LoVo (cell line): ENCODE measurements around the gene PCBP3.
"Not testable (repeated sequence)": the region's sequence is repeated elsewhere in the genome, so short reads cannot be mapped to it uniquely, and the experiment has no call there.

Source experiments
- DNase-seq: peaks from one replicate; pipeline ENCODE4 v3.0.0-alpha.2; 2016; ENCODE audit warnings: low spot score

PCBP3 gene

DNA sequence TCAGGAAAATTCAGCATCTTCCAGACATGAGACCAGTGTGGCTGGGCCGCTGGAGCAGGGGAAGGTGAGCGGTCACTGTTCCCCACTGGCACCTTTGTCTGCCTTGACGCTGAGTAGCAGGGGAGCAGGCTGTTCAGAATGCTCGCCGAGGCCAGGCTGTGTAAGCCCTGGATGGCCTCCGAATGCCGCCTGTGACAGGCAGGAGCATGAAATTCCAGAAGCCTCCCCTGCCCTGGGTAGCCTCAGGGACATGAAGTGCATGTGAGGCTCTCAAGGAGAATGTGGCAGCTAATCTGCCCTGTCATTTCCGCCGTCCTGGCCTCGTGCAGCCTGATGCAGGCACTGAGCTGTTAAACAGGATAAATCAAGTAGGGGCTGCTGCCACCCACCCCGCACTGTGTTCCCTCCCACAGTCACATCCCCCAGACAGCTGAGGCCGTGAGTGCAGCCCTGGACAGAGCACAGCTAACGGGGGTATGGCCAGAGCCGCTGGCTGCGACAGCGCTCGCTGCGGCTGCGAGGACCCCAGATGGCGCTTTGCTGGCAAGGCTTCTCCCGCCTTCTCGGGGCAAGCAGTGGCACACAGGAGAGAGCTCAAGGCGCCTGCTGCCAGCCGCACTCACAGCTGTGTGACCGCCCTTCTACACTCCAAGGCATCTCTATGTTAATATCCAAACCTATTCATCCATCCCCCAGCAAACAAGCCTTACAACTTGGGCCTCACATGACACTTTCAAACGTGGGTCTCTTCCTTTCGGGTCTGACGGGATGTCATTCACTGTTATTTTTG is 233.1 kb downstream of the PCBP3 start:
- no peak for DNase-seq

DNA sequence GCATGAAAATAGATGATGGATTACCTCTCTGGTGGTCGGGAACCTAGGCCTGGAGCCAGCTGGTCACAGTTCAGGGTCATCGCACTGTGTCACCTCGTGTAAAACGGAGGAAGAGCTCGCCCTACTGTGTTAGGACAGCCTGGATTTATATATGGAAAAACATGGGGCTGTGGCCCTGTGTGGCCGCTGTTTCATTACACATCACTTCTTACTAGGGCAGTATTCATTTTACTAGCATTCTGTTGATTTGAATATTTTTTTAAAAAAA is 233.6 kb downstream of the PCBP3 start:
- DNase-seq = no peak

DNA sequence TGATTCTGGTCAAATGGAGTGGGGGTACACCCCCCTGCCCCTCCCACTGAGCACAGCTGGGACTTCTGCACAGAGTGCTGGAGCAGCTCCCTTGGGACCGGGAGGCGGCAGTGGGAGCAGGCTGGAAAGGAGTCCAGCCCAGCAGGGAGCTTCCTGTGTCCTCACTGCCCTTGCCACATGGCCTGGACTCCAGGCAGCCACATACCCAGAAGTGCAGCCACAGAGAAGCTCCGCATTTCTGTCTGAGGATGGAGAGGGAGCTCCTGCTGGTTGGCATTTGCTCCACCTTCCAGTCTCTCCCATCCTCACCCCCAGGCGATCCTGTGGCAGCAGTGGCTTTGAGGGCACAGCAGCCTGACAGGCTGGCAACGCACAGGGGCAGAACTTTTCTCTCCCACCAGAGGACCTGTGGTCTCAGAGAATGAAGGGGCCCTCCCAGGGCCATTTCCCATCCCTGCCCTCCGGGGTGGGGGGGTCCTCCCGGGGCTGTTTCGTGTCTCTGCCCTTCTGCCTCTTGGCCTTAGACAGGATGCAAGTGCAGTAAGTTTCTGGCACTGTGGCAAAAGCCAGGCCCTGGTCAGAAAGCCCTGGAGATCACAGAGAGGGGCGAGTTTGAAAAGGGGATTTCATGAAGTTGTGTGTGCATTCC is 234.4 kb downstream of the PCBP3 start:
- no peak for DNase-seq

DNA sequence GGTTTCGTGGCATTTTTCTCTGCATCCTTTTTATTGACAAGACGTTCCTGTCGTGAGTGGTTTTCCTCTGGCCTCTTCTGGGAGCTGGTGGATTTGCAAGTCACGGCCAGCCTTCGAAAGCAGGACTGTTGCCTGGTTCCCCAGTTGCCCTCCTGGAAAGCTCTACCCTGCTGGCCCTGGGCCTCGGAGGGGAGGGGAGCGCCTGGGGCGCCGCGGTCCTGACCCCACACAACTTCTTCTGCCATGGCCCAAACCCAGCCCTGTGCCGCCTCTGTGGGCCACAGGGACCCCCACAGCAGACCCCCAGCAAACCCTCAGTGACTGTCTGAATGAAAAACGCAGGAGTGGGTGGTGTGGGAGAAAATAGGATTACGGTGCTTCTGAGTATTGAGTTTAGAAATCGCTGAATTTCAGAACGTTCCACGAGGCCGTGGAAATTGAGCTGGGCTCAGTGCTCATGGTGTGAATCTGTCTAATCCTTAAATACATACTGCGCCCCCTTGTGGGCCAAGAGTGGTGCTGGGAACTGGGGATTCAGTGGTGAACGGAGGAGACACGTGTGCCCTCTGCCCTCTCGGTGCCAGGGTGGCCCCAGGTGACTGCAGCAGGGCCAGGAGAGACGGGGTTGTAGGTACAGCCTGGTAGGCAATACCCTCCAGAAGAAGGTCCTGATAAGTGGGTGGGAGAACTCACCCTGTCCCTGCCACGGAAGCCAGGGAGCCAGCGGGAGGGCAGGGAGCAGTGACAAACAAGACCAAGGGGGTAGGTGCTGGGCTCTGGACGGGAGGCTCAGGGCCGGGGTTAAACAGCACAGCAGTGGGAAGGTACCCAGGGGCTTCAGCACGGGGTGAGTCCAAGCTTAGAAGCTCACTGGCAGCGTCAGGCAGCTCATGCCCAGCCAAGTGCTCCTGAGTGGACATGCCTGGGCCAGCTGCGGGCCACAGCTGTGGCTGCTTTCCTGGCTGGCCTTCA is 236.9 kb downstream of the PCBP3 start:
- peak; percentile 57 for DNase-seq

DNA sequence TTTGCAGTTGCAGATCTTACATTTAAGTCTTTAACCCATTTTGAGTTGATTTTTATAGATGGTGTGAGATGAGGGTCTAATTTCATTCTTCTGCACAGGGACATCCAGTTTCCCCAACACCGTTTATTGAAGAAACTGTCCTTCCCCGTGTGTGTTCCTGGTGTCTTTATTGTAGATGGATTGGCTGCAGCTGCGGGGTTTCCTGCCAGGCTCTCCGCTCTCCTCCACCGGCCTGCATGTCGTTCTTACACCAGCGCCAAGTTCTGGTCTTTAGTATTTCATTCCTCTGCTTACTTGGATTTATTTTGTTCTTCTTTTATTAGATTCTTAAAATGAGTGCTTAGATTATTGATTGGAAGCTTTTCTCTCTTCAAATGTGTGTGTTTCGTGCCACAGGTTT is 239.1 kb downstream of the PCBP3 start:
- no peak for DNase-seq

DNA sequence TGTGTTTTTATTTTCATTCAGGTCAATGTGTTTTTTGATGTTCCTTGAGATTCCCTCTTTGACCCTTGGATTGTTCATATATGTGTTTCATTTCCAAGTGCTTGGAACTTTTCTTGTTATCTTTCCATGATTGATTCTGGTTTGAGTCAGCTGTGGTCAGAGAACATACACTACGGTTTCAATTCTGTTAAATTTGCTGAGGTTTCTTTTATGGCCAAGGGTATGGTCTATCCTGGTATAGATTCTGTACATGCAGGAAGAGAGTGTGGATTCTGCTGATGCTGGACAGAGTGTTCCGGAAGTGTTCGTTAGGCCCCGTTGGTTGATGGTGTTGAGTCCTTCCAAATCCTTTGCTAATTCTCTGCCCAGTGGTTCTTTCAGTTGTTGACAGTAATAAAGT is 239.6 kb downstream of the PCBP3 start:
- no peak for DNase-seq

DNA sequence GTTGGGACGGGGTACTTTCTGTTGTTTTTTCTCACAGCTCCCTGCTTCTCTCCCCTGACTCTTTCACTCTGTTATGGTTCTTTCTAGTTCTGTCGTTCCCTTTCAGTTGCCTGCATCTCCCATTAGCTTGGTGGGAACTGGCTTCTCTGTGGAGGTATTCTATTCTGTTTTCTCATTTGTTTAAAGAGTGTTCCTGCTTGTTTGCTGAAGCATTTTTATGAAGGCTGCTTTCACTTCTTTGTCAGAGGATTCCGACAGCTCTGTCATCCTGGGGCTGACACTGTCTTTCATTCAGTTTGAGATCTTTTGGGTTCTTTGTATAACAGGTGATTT is 242.0 kb downstream of the PCBP3 start:
- DNase-seq = no peak

DNA sequence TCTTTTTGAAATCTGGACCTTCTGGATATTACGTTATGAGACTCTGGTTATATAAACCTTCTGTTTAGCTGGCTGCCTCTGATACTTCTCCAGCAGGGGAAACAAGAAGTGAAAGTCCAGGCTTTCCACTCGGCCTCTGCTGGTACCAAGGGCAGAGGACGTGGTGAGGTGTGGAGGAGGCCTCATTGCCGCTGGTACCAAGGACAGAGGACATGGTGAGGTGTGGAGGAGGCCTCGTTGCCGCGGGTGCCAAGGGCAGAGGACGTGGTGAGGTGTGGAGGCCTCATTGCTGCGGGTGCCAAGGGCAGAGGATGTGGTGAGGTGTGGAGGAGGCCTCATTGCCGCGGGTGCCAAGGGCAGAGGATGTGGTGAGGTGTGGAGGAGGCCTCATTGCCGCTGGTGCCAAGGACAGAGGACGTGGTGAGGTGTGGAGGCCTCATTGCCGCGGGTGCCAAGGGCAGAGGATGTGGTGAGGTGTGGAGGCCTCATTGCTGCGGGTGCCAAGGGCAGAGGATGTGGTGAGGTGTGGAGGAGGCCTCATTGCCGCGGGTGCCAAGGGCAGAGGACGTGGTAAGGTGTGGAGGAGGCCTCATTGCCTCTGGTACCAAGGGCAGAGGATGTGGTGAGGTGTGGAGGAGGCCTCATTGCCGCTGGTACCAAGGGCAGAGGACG is 242.5 kb downstream of the PCBP3 start:
- not testable (repeated sequence) for DNase-seq

DNA sequence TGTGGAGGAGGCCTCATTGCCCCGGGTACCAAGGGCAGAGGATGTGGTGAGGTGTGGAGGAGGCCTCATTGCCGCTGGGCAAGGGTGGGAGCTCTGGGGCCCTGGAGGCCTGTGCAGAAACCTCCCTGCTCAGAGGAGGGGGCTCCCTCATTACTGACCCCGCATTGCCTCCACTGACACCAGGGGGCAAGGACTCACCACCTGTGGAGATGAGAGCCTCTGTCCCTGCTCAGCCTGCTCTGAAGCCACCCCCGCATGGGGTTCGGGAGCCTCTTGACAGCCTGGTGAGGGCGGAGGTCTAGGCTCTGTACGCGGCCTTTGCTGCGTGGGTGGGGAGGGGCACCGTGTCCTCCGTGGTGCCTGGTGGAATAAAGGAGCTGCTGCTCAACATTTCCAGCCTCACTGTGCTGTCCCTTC is 243.1 kb downstream of the PCBP3 start:
- DNase-seq = no peak

DNA sequence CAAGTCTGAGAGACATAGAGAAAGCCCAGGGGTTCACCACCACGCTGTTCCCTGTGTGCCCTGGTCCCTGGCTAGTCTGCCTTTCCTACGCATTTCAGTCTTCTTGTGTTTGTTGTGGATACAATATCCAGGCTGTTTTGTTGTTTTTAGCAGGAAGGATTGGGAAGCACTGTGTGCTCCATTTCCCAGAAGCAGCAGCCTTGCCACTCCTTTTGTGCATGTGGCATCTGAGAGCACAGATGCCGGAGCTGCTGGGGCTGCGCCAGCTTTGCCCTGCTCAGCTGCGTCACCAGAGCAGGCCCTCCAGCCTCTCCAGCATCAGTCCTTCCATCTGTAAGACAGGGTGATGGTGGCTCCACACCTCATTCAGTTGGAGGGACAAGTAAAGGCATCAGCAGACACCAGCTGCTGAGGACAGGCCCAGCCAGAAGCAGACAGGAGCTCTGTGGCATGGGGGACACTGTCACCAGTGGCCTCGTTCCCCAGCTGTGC is 243.6 kb downstream of the PCBP3 start:
- DNase-seq = no peak

DNA sequence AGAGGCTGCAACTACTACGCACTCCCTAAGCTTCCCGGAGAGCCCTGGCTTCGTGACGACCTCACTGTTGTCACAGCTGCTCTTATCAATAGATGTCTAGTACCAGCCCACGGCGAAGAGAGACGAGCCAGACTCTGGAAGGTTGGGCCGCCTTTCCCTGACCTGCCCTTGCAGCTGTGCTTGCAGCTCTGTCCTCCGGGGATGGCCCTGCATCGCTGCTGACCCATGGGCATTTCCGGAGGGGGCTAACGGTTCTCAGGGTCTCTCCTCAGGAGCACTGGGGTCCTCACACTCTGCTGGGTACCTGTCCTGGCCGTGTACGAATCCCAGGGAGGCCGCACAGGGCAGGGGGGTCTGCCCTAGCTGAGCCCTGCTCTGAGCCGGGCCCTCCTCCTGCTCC is 244.3 kb downstream of the PCBP3 start:
- DNase-seq = no peak

DNA sequence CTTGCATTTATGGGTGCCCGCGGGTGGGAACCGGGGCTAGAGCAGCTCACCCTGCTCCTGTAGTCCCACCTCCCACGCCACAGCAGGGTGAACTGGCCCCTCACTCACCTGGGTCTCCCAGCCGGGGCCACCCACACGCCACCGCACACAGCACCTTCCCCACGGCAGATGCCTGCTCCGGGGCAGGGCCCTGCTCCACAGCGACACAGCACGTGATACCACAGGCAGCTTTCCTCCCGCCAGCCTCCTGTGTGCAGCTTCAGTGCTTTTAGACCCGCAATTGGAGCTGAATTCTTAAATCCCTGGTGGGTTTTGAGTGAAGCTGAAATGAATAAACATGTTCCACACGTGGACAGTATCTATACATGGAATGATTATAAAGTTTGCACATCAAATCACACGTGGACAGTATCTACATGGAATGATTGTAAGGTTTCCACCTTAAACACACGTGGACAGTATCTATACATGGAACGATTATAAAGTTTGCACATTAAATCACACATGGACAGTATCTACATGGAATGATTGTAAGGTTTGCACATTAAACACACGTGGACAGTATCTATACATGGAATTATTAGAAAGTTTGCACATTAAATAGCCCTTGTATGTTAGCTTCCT is 245.0 kb downstream of the PCBP3 start:
- DNase-seq = no peak

DNA sequence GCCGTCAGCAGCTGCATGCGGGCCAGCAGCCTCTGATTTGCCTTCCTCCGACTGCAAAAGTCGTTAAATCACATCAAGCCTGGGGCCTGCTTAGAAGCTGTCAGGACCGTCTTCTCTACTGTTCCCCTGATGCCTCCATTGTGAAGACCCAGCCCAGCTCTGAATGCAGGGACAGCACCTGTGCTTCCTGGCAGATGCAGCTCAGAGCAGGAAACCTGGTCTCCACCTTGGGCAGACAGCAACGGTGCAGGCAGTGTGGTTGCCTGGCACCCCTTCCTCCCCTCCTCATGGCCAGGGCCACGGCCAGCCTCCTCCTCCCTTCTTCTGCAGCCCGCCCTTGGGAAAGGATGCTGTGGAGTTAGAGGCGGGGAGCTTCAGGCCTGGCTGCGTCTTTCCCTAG is 245.7 kb downstream of the PCBP3 start:
- no peak for DNase-seq

DNA sequence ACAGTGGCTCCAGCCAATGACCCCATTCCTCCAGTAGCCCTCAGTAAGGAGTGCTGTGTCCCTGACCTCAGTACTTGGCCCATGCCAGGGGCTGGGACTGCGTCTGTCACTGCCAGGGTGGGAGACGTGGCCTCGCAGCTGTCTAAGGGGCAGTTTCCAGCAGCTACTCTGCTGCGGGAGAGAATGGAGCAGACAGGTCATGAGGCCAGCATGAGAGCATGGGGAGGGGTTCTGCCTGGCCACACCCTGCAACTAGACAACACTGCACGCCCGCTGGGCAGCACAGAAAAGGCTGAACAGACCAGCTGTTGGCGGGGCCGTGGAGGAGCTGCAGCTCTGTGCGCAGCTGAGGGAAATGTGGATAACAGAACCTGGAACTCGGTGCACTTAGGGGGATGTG is 246.4 kb downstream of the PCBP3 start:
- no peak for DNase-seq

DNA sequence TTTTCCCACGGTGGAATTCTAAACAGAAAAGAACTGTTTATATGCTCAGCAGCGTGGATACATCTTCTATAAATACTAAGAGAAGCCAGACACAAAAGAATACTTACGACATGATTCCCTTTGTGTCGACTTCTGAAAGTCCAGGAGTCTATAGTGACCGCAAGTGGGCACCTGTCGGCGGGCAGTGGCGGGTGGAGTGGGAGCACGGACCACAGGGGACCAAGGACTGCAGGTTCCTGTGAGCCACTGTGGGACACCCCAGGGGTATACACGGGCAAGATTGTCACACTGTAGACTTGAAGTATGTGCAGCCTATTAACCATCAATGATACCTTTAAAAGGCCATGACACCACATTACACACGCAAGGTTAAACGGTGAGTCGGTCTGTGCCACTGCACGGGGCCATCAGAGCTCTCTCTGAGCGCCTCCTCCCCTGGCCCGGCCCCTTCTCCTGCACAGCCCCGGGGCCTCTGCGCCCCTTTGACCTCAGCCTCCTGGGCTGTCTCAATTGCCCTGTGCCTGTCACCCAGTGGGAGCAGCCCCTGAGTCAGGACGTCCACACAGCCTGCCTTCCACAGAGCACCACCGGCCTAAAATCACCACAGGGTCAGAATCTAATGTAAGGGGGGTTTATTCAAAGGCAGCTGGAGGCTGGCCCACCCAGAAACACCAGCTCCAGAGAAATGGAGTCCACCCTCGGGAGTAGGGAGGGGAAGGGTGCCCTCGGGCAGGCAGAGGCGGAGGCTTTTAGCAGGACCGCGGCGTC is 248.0 kb downstream of the PCBP3 start:
- no peak for DNase-seq

DNA sequence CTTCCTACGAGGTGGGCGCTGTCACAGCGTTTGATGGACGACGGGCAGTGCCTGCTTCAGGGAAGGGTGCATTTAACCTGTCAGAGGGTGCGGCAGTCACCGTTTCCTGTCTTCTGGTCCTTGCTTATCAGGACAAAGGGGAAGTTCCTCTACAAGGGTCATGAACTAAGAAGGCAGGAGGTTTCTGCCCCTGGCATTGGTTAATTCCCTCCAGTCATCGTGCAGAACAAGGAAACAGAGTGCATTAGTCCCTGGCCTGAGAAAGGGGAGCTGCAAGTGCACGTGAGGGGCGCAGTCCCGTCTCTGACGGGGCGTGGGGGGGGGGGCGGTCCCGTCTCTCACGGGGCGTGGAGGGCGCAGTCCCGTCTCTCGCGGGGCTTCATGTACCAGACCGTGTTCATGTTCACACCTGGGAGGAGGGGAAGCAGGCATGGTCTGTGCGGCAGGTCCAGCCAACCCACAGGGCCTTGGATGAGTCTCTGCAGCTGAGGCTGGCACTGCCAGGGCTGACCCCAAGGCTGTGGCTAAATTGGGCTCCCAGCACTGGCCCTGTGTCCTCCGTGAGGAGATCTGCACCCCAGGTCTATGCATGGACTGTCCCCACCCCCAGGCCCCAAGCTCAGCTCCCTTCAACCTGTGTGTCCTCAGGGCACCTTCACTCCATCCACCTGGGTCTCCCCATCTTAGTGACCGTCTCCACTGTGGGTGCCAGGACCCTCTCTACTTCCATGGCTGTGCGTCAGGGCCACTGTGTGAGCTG is 248.8 kb downstream of the PCBP3 start:
- DNase-seq = no peak

DNA sequence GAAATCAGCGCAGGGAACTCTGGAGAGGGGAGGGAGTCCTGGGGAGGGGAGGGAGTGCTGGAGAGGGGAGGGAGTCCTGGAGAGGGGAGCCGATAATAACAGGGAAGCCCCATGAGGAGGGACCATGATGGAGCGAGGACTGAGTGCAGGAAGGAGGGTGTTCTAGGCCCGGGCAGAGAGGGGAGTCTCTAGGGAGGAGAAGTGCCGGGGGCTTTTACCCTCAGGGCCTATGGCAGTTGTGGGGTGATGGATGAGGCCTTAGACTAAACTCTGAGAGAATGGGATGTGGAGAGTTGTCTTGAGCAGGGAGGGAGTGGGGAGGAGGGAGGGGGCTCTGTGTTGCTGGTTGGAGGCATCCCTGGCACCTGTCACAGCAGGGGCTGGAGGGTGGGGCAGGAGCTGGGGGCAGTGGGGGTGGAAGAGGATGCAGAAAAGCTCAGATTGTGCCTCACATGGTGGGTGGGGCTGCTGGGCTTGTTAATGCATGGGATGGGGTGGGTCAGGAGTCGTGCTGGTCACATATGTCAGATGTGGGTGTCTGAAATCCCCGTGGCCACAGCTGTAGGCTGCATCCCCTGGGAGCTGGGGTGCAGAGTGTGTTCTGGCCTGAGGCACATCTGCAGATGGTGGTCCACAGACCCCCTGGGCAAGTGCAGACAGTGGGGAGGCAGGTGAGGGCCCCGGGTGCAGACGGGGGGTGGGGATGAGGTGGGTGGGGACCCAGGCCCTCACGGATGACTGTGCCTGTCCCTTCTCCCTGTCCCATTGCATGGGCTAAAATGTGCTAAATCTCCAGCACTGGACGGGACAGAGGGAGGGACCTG is 249.6 kb downstream of the PCBP3 start:
- no peak for DNase-seq

DNA sequence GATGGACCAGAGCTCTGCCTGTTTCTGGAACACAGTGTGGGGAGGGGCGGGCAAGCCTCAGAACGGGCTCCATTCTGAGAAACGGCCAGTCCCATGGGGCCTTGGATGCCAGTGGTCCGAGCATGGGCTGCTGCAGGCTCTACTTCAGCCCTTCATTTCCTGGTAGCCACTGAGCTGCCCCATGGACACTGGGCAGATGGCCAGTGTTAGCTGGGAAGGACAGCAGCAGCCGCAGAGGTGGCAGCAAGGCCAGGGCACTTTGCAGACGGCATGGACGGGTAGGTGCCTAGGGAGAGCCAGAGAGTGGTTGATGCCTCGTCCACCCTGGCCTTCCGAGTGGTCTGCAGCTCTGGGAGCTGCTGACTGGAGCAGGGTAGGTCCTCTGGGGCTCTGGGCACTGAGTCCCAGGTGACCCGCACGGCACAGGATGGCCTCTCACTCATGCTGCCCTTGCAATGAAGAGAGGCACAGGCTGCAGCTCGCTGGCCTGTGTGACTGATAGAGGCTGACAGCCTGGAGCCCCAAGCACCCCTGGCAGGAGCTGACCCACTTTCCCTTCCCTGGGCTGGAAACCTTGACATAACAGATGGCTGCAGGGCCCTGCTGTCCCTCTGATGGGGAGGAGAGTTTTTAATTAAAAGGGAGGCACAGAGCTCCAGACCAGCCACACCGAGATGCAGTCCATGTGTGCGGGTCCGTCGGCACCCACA is 250.4 kb downstream of the PCBP3 start:
- no peak for DNase-seq

DNA sequence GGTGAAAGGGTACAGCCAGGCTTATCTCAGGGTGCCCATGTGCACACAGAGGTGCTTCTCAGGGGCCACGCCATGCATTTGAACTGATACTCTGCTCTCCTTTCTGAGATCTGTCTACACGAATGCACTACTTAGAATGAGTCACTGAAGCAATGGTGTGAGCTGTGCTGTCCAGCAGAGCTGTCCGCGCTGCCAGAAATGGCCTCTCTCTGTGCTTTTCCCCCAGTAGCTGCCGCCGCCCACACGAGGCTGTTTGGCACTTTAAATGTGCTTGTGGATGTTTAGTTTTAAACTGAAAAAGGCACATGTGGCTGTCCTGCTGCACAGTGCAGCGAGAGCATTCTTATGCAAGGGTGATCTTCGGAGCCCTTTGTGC is 250.9 kb downstream of the PCBP3 start:
- DNase-seq = no peak
